ENCODE data around the gene RAP1GAP2.

- TF ChIP-seq RFX5 (IDR thresholded peaks at IDR 0.05; ENCODE audit: low read length), result no peak
- no peak for TF ChIP-seq POLR2AphosphoS5 (IDR thresholded peaks at IDR 0.05; ENCODE audit: low read depth, low read length)
- no peak for TF ChIP-seq CTCF (IDR thresholded peaks at IDR 0.05)
- TF ChIP-seq EZH2phosphoT487 (IDR thresholded peaks at IDR 0.05; ENCODE audit: borderline replicate concordance, low read depth), result no peak
- TF ChIP-seq, protein P1, sequence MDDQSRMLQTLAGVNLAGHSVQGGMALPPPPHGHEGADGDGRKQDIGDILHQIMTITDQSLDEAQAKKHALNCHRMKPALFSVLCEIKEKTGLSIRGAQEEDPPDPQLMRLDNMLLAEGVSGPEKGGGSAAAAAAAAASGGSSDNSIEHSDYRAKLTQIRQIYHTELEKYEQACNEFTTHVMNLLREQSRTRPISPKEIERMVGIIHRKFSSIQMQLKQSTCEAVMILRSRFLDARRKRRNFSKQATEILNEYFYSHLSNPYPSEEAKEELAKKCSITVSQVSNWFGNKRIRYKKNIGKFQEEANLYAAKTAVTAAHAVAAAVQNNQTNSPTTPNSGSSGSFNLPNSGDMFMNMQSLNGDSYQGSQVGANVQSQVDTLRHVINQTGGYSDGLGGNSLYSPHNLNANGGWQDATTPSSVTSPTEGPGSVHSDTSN (IDR thresholded peaks at IDR 0.05), result no peak
Measured at GRCh38 chr17:2878751-2879254, 82.6 kb downstream of the RAP1GAP2 start.

All from SK-N-SH (cell line).